K562 (cell line): ENCODE measurements around the gene TRRAP.

Experiments
- ATF2 ChIP-seq: sonication (generic); formaldehyde crosslinking; IDR thresholded peaks from 2 replicates; pipeline ENCODE4 v1.8.1; 2022; ENCODE audit warnings: missing genetic modification reagents
- BACH1 ChIP-seq: fragments of 200-800 bp; sonication (Bioruptor generic); IDR thresholded peaks from 2 replicates; pipeline ENCODE4 v1.6.1; 2016; ENCODE audit warnings: missing genetic modification characterization, missing compliant biosample characterization
- BHLHE40 ChIP-seq: IDR thresholded peaks from 2 replicates; pipeline ENCODE4 v1.6.1; 2011; ENCODE audit warnings: low read length, improper control_type of control experiment
- MYC ChIP-seq, 2 experiments: fragments of 250-450 bp in 1 of 2; sonication (Bioruptor Pico) in 1 of 2; IDR thresholded peaks; 2 replicates each; pipeline versions ENCODE4 v1.5.1 to v1.6.1; 2012 to 2021; ENCODE audit warnings: low read depth in 2 of 2, borderline replicate concordance in 1 of 2, improper control_type of control experiment in 1 of 2, low read length in 1 of 2, mild to moderate bottlenecking in 1 of 2, moderate library complexity in 1 of 2
- TAF9B ChIP-seq: fragments of 450-650 bp; IDR thresholded peaks from 2 replicates; pipeline ENCODE4 v1.6.1; 2018; ENCODE audit warnings: mild to moderate bottlenecking; ENCODE audit not compliant: partially characterized antibody
- ZBTB33 ChIP-seq: sonication (generic); formaldehyde crosslinking; IDR thresholded peaks from 2 replicates; pipeline ENCODE4 v1.8.1; 2023; ENCODE audit warnings: mild to moderate bottlenecking, missing genetic modification reagents
- ZNF212 ChIP-seq: fragments of 450-650 bp; formaldehyde crosslinking; IDR thresholded peaks from 2 replicates; pipeline ENCODE4 v1.4.0; 2020; ENCODE audit warnings: mild to moderate bottlenecking
- ZNF589 ChIP-seq: fragments of 200-800 bp; sonication (Bioruptor generic); IDR thresholded peaks from 2 replicates; pipeline ENCODE4 v1.6.1; 2016; ENCODE audit warnings: low read depth, missing genetic modification characterization, missing compliant biosample characterization

- TF ChIP-seq ZBTB33 (CRISPR knock-in tag): no peak
- TF ChIP-seq ZNF589: no peak
- TF ChIP-seq ATF2 (CRISPR knock-in tag): no peak
- no peak for TF ChIP-seq BHLHE40
- no peak for TF ChIP-seq MYC (IDR thresholded peaks at IDR 0.05; ENCODE audit: low read depth, low read length)
- no peak for TF ChIP-seq MYC (CRISPR knock-in tag; IDR thresholded peaks at IDR 0.05; ENCODE audit: borderline replicate concordance, low read depth)
- TF ChIP-seq TAF9B: no peak
- TF ChIP-seq ZNF212 (CRISPR knock-in tag): no peak
- TF ChIP-seq BACH1 (tag): no peak
These were observed 152.1 kb downstream of the TRRAP start for GRCh38 chr7:99030457-99030856.
